ENCODE data around the gene NCKIPSD. TPM values are rescaled to one million over a fixed set of nuclear protein-coding genes. Genes with fewer than 3 reads are reported as not detected.
A peak's percentile ranks its signal among the peaks of the same experiment; 100 is the strongest.

Gene NCKIPSD
- total RNA-seq, 1 experiment from 2014 or later = 36.9 TPM

DNA sequence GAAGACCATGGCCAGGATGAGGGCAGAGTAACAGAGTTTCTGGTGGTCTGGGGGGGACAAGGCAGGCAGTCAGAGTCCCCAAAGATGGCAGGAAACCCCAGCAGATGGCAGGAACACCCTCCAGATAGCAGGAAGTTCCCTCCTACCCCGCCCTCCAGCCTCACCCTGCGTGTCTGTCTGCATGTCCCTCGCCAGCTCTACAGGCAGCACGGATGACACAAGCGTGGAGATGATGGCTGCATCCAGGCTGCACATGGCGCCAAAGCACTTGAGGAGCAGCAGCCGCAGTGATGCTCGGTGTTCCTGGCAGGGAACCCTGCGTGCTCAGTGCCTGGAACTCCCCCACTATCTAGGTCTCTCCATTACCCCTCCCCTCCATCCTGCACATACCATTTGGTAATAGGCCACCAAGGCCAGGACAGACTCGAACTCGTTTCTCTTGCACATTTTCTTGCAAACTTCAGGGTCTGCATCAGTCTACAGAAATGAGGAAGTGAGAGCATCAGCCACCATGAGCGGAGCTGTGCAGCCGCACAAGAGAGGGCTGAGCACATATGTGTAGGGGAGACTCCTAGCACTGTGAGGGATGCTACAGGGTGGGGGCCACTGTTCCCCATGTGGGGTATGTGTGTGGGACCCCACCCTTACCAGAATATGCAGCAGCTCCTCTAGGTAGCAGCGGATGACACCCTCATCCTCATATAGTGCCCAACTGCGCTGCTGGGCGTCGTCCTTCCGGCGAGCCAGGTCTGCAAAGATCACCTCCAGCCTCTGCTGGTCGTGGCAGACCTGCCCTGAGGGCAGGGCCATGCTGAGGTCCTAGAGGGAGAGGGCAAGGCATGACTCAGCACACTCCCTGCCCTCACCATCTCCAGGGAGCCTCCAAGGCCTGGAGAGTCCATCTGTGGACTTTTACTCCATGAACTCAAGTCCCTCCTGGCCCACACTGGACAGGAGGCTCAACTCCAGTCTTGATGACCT, 6.0 kb downstream of the NCKIPSD start:
- POLR2A ChIA-PET = no interaction called here
- peaks cover 23% of the 10 kb centered on the region for H3K79me2 ChIP-seq (ENCODE audit: insufficient read depth, low read length)
- TF ChIP-seq SIN3A (IDR thresholded peaks at IDR 0.05; ENCODE audit: low read depth) (no peak), YY1 (IDR thresholded peaks at IDR 0.05; ENCODE audit: extremely low read depth, insufficient replicate concordance, low read depth, low read length) (no peak), CTCF (IDR thresholded peaks at IDR 0.05 in 2 of 3, conservative IDR thresholded peaks at IDR 0.05 in 1 of 3; ENCODE audit: borderline replicate concordance in 1 of 3, insufficient read depth in 1 of 3, low read depth in 2 of 3, low read length in 2 of 3) (no peak), EGR1 (IDR thresholded peaks at IDR 0.05; ENCODE audit: low read depth) (no peak), ZNF274 (IDR thresholded peaks at IDR 0.05; ENCODE audit: low read depth, low read length) (no peak), RAD21 (IDR thresholded peaks at IDR 0.05; ENCODE audit: low read depth) (no peak), EZH2phosphoT487 (IDR thresholded peaks at IDR 0.05; ENCODE audit: borderline replicate concordance) (no peak), POLR2AphosphoS5 (IDR thresholded peaks at IDR 0.05; ENCODE audit: low read depth, low read length) (no peak), SP1 (IDR thresholded peaks at IDR 0.05; ENCODE audit: low read depth) (no peak), TCF7L2 (IDR thresholded peaks at IDR 0.05; ENCODE audit: borderline replicate concordance, extremely low read depth, insufficient read depth, insufficient read length) (no peak), EZH2 (IDR thresholded peaks at IDR 0.05) (no peak), ELF1 (IDR thresholded peaks at IDR 0.05; ENCODE audit: borderline replicate concordance, low read depth) (no peak)
- H3K27ac ChIP-seq (ENCODE audit: low read depth, low read length) = no peak overlapping the region
- no peak overlapping the region for H2AFZ ChIP-seq (ENCODE audit: low read depth, low read length, poor library complexity, severe bottlenecking)
- no peak overlapping the region for H3K9ac ChIP-seq (ENCODE audit: low read length)
- H3K9me2 ChIP-seq (ENCODE audit: insufficient read depth) = no peaks in the 10 kb centered on the region
- RAD21 ChIA-PET (ENCODE audit: low non-redundant PET in 1 of 2, low total read pairs in 2 of 2, uncharacterized antibody in 2 of 2, unreplicated experiment in 2 of 2) = no interaction called here
- no peaks in the 10 kb centered on the region for H3K9me3 ChIP-seq (ENCODE audit: control insufficient read depth in 1 of 2, insufficient read depth in 1 of 2, low read depth in 1 of 2, low read length in 2 of 2)
- peaks cover 30 to 40% of the 10 kb centered on the region in 2 experiments for H3K36me3 ChIP-seq (ENCODE audit: control insufficient read depth in 1 of 2, insufficient read depth in 2 of 2, low read length in 2 of 2)
- no peak overlapping the region for H3K4me2 ChIP-seq (ENCODE audit: low read length)
- CTCF ChIA-PET = no interaction called here
- intact Hi-C loops (cut with micrococcal nuclease) = no loop called here
- ATAC-seq (peak; percentile 28; the same call in 1 of the 2 replicates), DNase-seq (ENCODE audit: low read depth, low spot score) (no peak)
- peaks cover 12 to 27% of the 10 kb centered on the region in 2 experiments for H3K4me1 ChIP-seq (ENCODE audit: control insufficient read depth in 1 of 2, insufficient read depth in 2 of 2, low read length in 2 of 2)
- no peaks in the 10 kb centered on the region for H4K20me1 ChIP-seq (ENCODE audit: insufficient read depth)
- H3K4me3 ChIP-seq (replicated peaks in 1 of 2; ENCODE audit: low read depth in 1 of 2, low read length in 2 of 2) = no peak overlapping the region
- no peaks in the 10 kb centered on the region for H3K27me3 ChIP-seq (ENCODE audit: insufficient read depth, low read length)
- BruUV-seq (replicated peaks) = no TSS peak
